SK-N-MC (cell line): ENCODE results near the gene NLRC3.

Source experiments
- DNase-seq: peaks from one replicate; pipeline ENCODE4 v3.0.0-alpha.2; 2011; ENCODE audit warnings: low read depth, low spot score
- H3K27ac ChIP-seq: fragments of 200-600 bp; sonication (generic); 2 replicates; pipeline ENCODE4 v1.5.1; 2016; ENCODE audit warnings: mixed run types
- H3K36me3 ChIP-seq: fragments of 200-600 bp; sonication (generic); 2 replicates; pipeline ENCODE4 v1.6.1; 2017; ENCODE audit warnings: antibody characterized with exemption, low read length, mixed read lengths; ENCODE audit not compliant: insufficient read depth
- H3K4me3 ChIP-seq: fragments of 200-600 bp; sonication (generic); 2 replicates; pipeline ENCODE4 v1.5.1; 2016
- H3K9ac ChIP-seq: fragments of 200-600 bp; sonication (generic); 2 replicates; pipeline ENCODE4 v1.8.0; 2017; ENCODE audit warnings: mixed run types, mixed read lengths; ENCODE audit not compliant: insufficient read length
- H3K9me3 ChIP-seq: fragments of 200-600 bp; sonication (generic); 2 replicates; pipeline ENCODE4 v1.6.1; 2017; ENCODE audit warnings: low read depth, mild to moderate bottlenecking, antibody characterized with exemption, low read length, moderate library complexity, mixed read lengths
- EZH2 ChIP-seq: fragments of 200-600 bp; sonication (generic); IDR thresholded peaks from one replicate; pipeline ENCODE4 v1.6.1; 2017; ENCODE audit warnings: antibody characterized with exemption
- FOXP2 ChIP-seq: optimal IDR thresholded peaks from 2 replicates; pipeline ENCODE3; 2011; ENCODE audit warnings: mild to moderate bottlenecking, moderate library complexity; ENCODE audit not compliant: insufficient read depth; ENCODE audit errors: extremely low read length, control extremely low read depth
- POLR2AphosphoS5 ChIP-seq: IDR thresholded peaks from 2 replicates; pipeline ENCODE4 v1.6.1; 2012; ENCODE audit warnings: mild to moderate bottlenecking, low read depth, low read length, borderline replicate concordance

The NLRC3 gene

GRCh38 chr16:3520413-3520812 lies 56.8 kb downstream of the NLRC3 start:
- H3K36me3 ChIP-seq, result peaks cover 38% of the 10 kb centered on the region
- peak overlapping the region; percentile 64; the same call in 1 of the 2 replicates for H3K27ac ChIP-seq
- TF ChIP-seq EZH2, result no peak
- H3K9ac ChIP-seq, result peak overlapping the region; percentile 11
- DNase-seq, result no peak
- H3K9me3 ChIP-seq, result no peaks in the 10 kb centered on the region
- no peak overlapping the region for H3K4me3 ChIP-seq

- Histone ChIP-seq H3K36me3 (peaks cover 41% of the 10 kb centered on the region), H3K9ac (no peak overlapping the region), H3K4me3 (no peak overlapping the region), H3K27ac (no peak overlapping the region), H3K9me3 (no peaks in the 10 kb centered on the region)
- no peak for DNase-seq
- no peak for TF ChIP-seq EZH2
- no peak for TF ChIP-seq POLR2AphosphoS5
- no peak for TF ChIP-seq FOXP2
Measured at GRCh38 chr16:3519581-3519980, 57.6 kb downstream of the NLRC3 start.

GRCh38 chr16:3518986-3519348 lies 58.2 kb downstream of the NLRC3 start:
- no peak for DNase-seq
- Histone ChIP-seq H3K27ac (no peak overlapping the region), H3K9ac (no peak overlapping the region), H3K4me3 (no peak overlapping the region), H3K36me3 (peaks cover 44% of the 10 kb centered on the region), H3K9me3 (no peaks in the 10 kb centered on the region)
- TF ChIP-seq EZH2 (no peak), POLR2AphosphoS5 (no peak), FOXP2 (no peak)

DNA sequence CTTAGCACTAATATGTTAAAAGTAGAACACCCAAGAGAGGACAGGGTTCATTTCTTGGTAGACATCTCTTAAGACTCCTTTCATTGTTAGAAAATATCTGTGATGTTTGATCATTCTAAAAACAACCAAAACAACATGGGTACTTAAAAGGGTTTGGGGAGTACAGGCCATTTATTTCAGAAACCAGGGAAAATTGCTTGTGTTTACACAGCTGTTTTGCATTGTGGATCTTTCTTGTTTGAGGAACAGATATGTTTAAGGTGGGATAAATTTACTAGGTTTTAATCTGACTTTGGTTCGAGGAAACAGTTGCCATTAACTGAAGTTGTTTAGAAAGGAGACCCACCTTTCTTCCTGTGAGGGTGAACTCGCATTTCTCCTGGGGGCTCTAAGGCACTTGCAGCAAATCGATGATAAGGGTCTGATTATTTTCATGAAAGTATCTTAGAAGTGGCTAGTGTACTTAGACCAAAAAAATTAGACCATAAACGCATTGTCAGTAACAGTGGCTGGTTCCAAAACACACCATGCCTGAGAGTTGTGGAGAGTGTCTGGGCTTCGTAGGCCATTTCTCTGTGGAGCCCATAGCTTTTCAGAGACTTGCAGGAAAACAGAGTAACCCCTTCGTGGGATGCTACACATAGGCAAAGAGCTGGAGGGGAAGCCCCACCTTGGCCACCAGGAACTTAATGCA lies 58.8 kb downstream of the NLRC3 start:
- Histone ChIP-seq H3K27ac (no peak overlapping the region), H3K9ac (no peak overlapping the region), H3K9me3 (no peaks in the 10 kb centered on the region), H3K36me3 (peaks cover 39% of the 10 kb centered on the region), H3K4me3 (no peak overlapping the region)
- TF ChIP-seq FOXP2 (no peak), POLR2AphosphoS5 (no peak), EZH2 (no peak)
- no peak for DNase-seq

DNA sequence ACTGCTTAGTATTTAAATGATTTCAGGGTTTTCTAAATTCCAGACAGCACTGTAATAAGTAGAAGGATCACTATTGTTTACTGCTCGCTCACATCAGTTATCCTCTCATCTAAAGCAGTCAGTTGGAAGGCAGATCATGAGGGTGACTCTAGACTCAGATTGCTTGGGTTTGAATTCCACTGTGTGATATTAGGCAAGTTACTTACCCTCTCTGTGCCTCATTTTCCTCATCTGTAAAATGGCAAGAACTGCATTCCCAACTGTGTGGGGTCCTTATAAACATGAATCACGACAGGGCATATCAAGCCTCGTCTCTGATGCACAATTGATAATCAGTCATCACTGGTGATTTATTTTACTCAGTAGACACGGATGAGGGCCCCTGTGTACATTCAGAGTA lies 61.3 kb downstream of the NLRC3 start:
- Histone ChIP-seq H3K9me3 (no peaks in the 10 kb centered on the region), H3K4me3 (no peak overlapping the region), H3K27ac (no peak overlapping the region), H3K9ac (no peak overlapping the region), H3K36me3 (peaks cover 46% of the 10 kb centered on the region)
- no peak for DNase-seq
- TF ChIP-seq EZH2, result no peak
- no peak for TF ChIP-seq FOXP2
- TF ChIP-seq POLR2AphosphoS5, result no peak

DNA sequence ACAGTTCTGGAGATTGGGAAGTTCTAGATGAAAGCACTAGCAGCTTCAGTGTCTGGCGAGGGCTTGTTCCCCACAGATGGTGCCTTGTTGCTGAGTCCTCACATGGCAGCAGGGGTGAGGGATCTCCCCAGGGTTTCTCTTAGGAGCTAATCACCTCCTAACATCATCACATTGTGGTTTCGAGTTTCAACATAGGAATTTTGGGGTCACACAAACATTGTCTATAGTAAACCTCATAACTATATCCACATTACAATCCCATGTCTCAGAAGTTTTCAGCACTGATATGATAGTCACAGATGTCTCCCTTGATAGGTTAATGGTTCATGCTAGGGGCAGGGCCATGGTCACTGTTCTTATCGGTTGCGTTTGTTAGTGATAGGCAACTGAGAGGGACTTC lies 62.6 kb downstream of the NLRC3 start:
- no peak overlapping the region for H3K9ac ChIP-seq
- TF ChIP-seq POLR2AphosphoS5 (no peak), EZH2 (no peak), FOXP2 (no peak)
- DNase-seq, result no peak
- no peak overlapping the region for H3K27ac ChIP-seq
- no peaks in the 10 kb centered on the region for H3K9me3 ChIP-seq
- H3K4me3 ChIP-seq, result no peak overlapping the region
- peaks cover 50% of the 10 kb centered on the region for H3K36me3 ChIP-seq

GRCh38 chr16:3513892-3514583 lies 63.2 kb downstream of the NLRC3 start:
- TF ChIP-seq EZH2 (no peak), POLR2AphosphoS5 (no peak), FOXP2 (no peak)
- H3K36me3 ChIP-seq, result peaks cover 48% of the 10 kb centered on the region
- no peak for DNase-seq
- H3K4me3 ChIP-seq, result no peak overlapping the region
- no peak overlapping the region for H3K27ac ChIP-seq
- no peak overlapping the region for H3K9ac ChIP-seq
- no peaks in the 10 kb centered on the region for H3K9me3 ChIP-seq

- Histone ChIP-seq H3K9ac (no peak overlapping the region), H3K4me3 (no peak overlapping the region), H3K9me3 (no peaks in the 10 kb centered on the region), H3K36me3 (peaks cover 41% of the 10 kb centered on the region), H3K27ac (no peak overlapping the region)
- TF ChIP-seq POLR2AphosphoS5 (no peak), EZH2 (no peak), FOXP2 (no peak)
- DNase-seq, result no peak
Measured at GRCh38 chr16:3511286-3512180, 65.7 kb downstream of the NLRC3 start.
